ENCODE data around the gene PLPPR3. TPM values are rescaled to one million over a fixed set of nuclear protein-coding genes. Genes with fewer than 3 reads are reported as not detected.
A peak's percentile ranks its signal among the peaks of the same experiment; 100 is the strongest.

PLPPR3 gene
- total RNA-seq, 2 donors from 2014 or later: 110 to 111 TPM

GRCh38 chr19:825897-826644 is 4.3 kb upstream of the PLPPR3 start:
- 91 to 93% methylated on average over 14 to 17 of the region's 19 CpGs for WGBS, 2 experiments (ENCODE audit: insufficient coverage in 1 of 2, insufficient read length in 1 of 2)
- no peak overlapping the region for H3K4me3 Mint-ChIP-seq
- Histone ChIP-seq H3K4me3 (ENCODE audit: low read length) (no peak overlapping the region), H3K9me3 (ENCODE audit: control insufficient read depth, low read length) (no peaks in the 10 kb centered on the region), H3K27me3 (ENCODE audit: control insufficient read depth, insufficient read depth, low read length, poor library complexity, severe bottlenecking) (no peaks in the 10 kb centered on the region), H3K4me1 (ENCODE audit: control insufficient read depth, insufficient read depth, low read length) (no peaks in the 10 kb centered on the region), H3K9ac (ENCODE audit: extremely low read depth, low read length, poor library complexity, severe bottlenecking) (no peak overlapping the region), H3K36me3 (ENCODE audit: control insufficient read depth, insufficient read depth, low read length) (no peaks in the 10 kb centered on the region), H3K27ac (ENCODE audit: low read depth, low read length) (no peak overlapping the region)
- H3K4me1 Mint-ChIP-seq: peaks cover 3% of the 10 kb centered on the region
- no peaks in the 10 kb centered on the region for H3K36me3 Mint-ChIP-seq (ENCODE audit: low read depth)
- DNase-seq: no peak
- no peak overlapping the region for H3K27ac Mint-ChIP-seq
- H3K27me3 Mint-ChIP-seq (ENCODE audit: insufficient read depth): no peaks in the 10 kb centered on the region
- no peak for TF ChIP-seq CTCF (conservative IDR thresholded peaks at IDR 0.05)
- no peaks in the 10 kb centered on the region for H3K9me3 Mint-ChIP-seq

- no peak overlapping the region for H3K9ac ChIP-seq (ENCODE audit: extremely low read depth, low read length, poor library complexity, severe bottlenecking)
- H3K9me3 ChIP-seq (ENCODE audit: control insufficient read depth, low read length): no peaks in the 10 kb centered on the region
- no peak overlapping the region for H3K27ac ChIP-seq (ENCODE audit: low read depth, low read length)
- Mint-ChIP-seq H3K36me3 (ENCODE audit: low read depth) (no peaks in the 10 kb centered on the region), H3K27ac (no peak overlapping the region), H3K4me1 (peaks cover 3% of the 10 kb centered on the region), H3K9me3 (no peaks in the 10 kb centered on the region), H3K27me3 (ENCODE audit: insufficient read depth) (no peaks in the 10 kb centered on the region), H3K4me3 (no peak overlapping the region)
- 84 to 92% methylated on average over 7 to 15 of the region's 15 CpGs for WGBS, 2 experiments (ENCODE audit: insufficient coverage in 1 of 2, insufficient read length in 1 of 2)
- H3K4me1 ChIP-seq (ENCODE audit: control insufficient read depth, insufficient read depth, low read length): no peaks in the 10 kb centered on the region
- no peaks in the 10 kb centered on the region for H3K27me3 ChIP-seq (ENCODE audit: control insufficient read depth, insufficient read depth, low read length, poor library complexity, severe bottlenecking)
- no peaks in the 10 kb centered on the region for H3K36me3 ChIP-seq (ENCODE audit: control insufficient read depth, insufficient read depth, low read length)
- peak; percentile 38 for DNase-seq
- TF ChIP-seq CTCF (conservative IDR thresholded peaks at IDR 0.05): no peak
- no peak overlapping the region for H3K4me3 ChIP-seq (ENCODE audit: low read length)
Measured at GRCh38 chr19:824885-825284, 3.1 kb upstream of the PLPPR3 start.

GRCh38 chr19:823565-824121 is 1.9 kb upstream of the PLPPR3 start:
- no peak for TF ChIP-seq CTCF (conservative IDR thresholded peaks at IDR 0.05)
- H3K36me3 ChIP-seq (ENCODE audit: control insufficient read depth, insufficient read depth, low read length): no peaks in the 10 kb centered on the region
- Mint-ChIP-seq H3K4me3 (peak overlapping the region; percentile 63), H3K27ac (peak overlapping the region; percentile 63), H3K36me3 (ENCODE audit: low read depth) (no peaks in the 10 kb centered on the region), H3K27me3 (ENCODE audit: insufficient read depth) (no peaks in the 10 kb centered on the region), H3K4me1 (peaks cover 3% of the 10 kb centered on the region), H3K9me3 (no peaks in the 10 kb centered on the region)
- peak; percentile 76 for DNase-seq
- no peaks in the 10 kb centered on the region for H3K27me3 ChIP-seq (ENCODE audit: control insufficient read depth, insufficient read depth, low read length, poor library complexity, severe bottlenecking)
- no peak overlapping the region for H3K9ac ChIP-seq (ENCODE audit: extremely low read depth, low read length, poor library complexity, severe bottlenecking)
- 64 to 78% methylated on average over 7 to 12 of the region's 12 CpGs for WGBS, 2 experiments (ENCODE audit: insufficient coverage in 1 of 2, insufficient read length in 1 of 2)
- no peak overlapping the region for H3K27ac ChIP-seq (ENCODE audit: low read depth, low read length)
- no peak overlapping the region for H3K4me3 ChIP-seq (ENCODE audit: low read length)
- no peaks in the 10 kb centered on the region for H3K4me1 ChIP-seq (ENCODE audit: control insufficient read depth, insufficient read depth, low read length)
- H3K9me3 ChIP-seq (ENCODE audit: control insufficient read depth, low read length): no peaks in the 10 kb centered on the region
